HG03060 (cell line): ENCODE results near the gene HOXA1.

Source experiments
- ATAC-seq: cut with Tn5 transposase; IDR thresholded peaks from one replicate; pipeline ENCODE4 v1.9.1; 2021; ENCODE audit warnings: low read depth, moderate number of reproducible peaks; ENCODE audit not compliant: unreplicated experiment

The HOXA1 gene

GRCh38 chr7:27106901-27107240 lies 11.1 kb upstream of the HOXA1 start:
- no peak for ATAC-seq

GRCh38 chr7:27106181-27106900 lies 10.5 kb upstream of the HOXA1 start:
- ATAC-seq: no peak

- ATAC-seq: no peak
These were observed 9.7 kb upstream of the HOXA1 start for GRCh38 chr7:27105301-27106031.

GRCh38 chr7:27104341-27105058 lies 8.7 kb upstream of the HOXA1 start:
- no peak for ATAC-seq

- ATAC-seq: no peak
These were observed 7.9 kb upstream of the HOXA1 start for GRCh38 chr7:27103489-27104226.

GRCh38 chr7:27102581-27103442 lies 7.0 kb upstream of the HOXA1 start, which contains the start of gene HOXA2:
Gene HOXA2, minus strand, starts transcription at chr7:27102683. Its CDS starts 183 bp downstream, at chr7:27102500.
- ATAC-seq: no peak

- no peak for ATAC-seq
These were observed 6.3 kb upstream of the HOXA1 start for GRCh38 chr7:27101957-27102580.

- no peak for ATAC-seq
These were observed 5.6 kb upstream of the HOXA1 start for GRCh38 chr7:27101171-27101956.

- ATAC-seq: no peak
These were observed 4.9 kb upstream of the HOXA1 start for GRCh38 chr7:27100694-27101170.

- no peak for ATAC-seq
These were observed 3.9 kb upstream of the HOXA1 start for GRCh38 chr7:27099453-27100370.

GRCh38 chr7:27098578-27099451 lies 3.0 kb upstream of the HOXA1 start:
- ATAC-seq: no peak

- ATAC-seq: no peak
These were observed 2.1 kb upstream of the HOXA1 start for GRCh38 chr7:27097686-27098577.

- ATAC-seq: no peak
These were observed 1.1 kb upstream of the HOXA1 start for GRCh38 chr7:27096768-27097514.

GRCh38 chr7:27095050-27095896 lies 527 bp downstream of the HOXA1 start:
- no peak for ATAC-seq
